Spleen (tissue), 11 donors: ENCODE data around the gene PANK4. TPM values are rescaled to one million over a fixed set of nuclear protein-coding genes. Genes with fewer than 3 reads are reported as not detected.
A peak's percentile ranks its signal among the peaks of the same experiment; 100 is the strongest.

ENCODE experiments used
- DNase-seq: peaks from one replicate; pipeline ENCODE4 v3.0.0-alpha.2; 2020
- H3K27ac ChIP-seq, 8 donors: fragments of 200-600 bp; sonication (generic) in 7 of 8; 1 replicate in 4 of 8; 2 replicates in 4 of 8; pipeline versions ENCODE4 v1.5.0 to v1.8.0; 2016 to 2021; ENCODE audit warnings: inconsistent platforms in 4 of 8, mild to moderate bottlenecking in 4 of 8, moderate library complexity in 1 of 8
- H3K27me3 ChIP-seq, 7 donors: fragments of 200-600 bp; sonication (generic) in 6 of 7; replicated peaks in 1 of 7; 1 replicate in 4 of 7; 2 replicates in 3 of 7; pipeline versions ENCODE4 v1.5.0 to v1.8.0; 2016 to 2021; ENCODE audit warnings: inconsistent platforms in 3 of 7, mild to moderate bottlenecking in 1 of 7
- H3K36me3 ChIP-seq, 6 donors: fragments of 200-600 bp; sonication (generic) in 5 of 6; 1 replicate in 4 of 6; 2 replicates in 2 of 6; pipeline versions ENCODE4 v1.5.0 to v1.8.0; 2016 to 2021; ENCODE audit warnings: inconsistent platforms in 2 of 6
- H3K4me1 ChIP-seq, 6 donors: fragments of 200-600 bp; sonication (generic) in 5 of 6; 1 replicate in 3 of 6; 2 replicates in 3 of 6; pipeline versions ENCODE4 v1.5.0 to v1.8.0; 2016 to 2021; ENCODE audit warnings: inconsistent platforms in 3 of 6
- H3K4me3 ChIP-seq, 8 donors: fragments of 200-600 bp; sonication (generic) in 7 of 8; 1 replicate in 4 of 8; 2 replicates in 4 of 8; pipeline versions ENCODE4 v1.5.0 to v1.8.0; 2016 to 2021; ENCODE audit warnings: inconsistent platforms in 4 of 8, mild to moderate bottlenecking in 4 of 8, moderate library complexity in 2 of 8
- H3K9me3 ChIP-seq, 8 donors: fragments of 200-600 bp; sonication (generic) in 7 of 8; 1 replicate in 4 of 8; 2 replicates in 4 of 8; pipeline versions ENCODE4 v1.5.0 to v1.8.0; 2016 to 2021; ENCODE audit warnings: inconsistent platforms in 4 of 8
- POLR2A ChIP-seq, 3 donors: fragments of 450-650 bp; IDR thresholded peaks; one replicate each; pipeline ENCODE4 v1.5.1; 2017; ENCODE audit warnings: antibody characterized with exemption in 3 of 3, mild to moderate bottlenecking in 1 of 3
- POLR2AphosphoS5 ChIP-seq, 3 donors: sonication (generic); formaldehyde crosslinking; IDR thresholded peaks; one replicate each; pipeline ENCODE4 v1.5.1; 2017; ENCODE audit warnings: antibody characterized with exemption in 3 of 3
- WGBS, 5 donors: extraction: QIAGEN DNeasy Blood & Tissue Kit in 3 of 5; methylation state at CpG; one replicate each; pipeline versions ENCODE4 v1.1.5 to v1.1.7; 2013 to 2018; 5-methylcytosine and 5-hydroxymethylcytosine counted together
- intact Hi-C: fragments of 100-400 bp; cut with DNase I; formaldehyde crosslinking; loops from one replicate; pipeline ENCODE4 v1.15.0; 2023; ENCODE audit warnings: low total_unique reads
- polyA plus RNA-seq, 3 donors: library from polyadenylated mRNA; stranded (reverse); fragments of 200-250 nt; gene quantifications; one replicate each; pipeline ENCODE4 v1.2.1, GENCODE V29; 2013
- total RNA-seq, 7 donors: library from RNA; depleted of rRNA in 3 of 7; stranded (reverse); fragments of >200 nt in 3 of 7; fragmentation: NEBNext Ultra II Directional in 4 of 7; extraction: Animal tissue kit (Norgen Biotek cat#: 25700) in 4 of 7; gene quantifications; one replicate each; pipeline versions ENCODE4 v1.1.0 to v1.2.1, GENCODE V29; 2016 to 2021
- TF ChIP-seq, protein P1 (sequence below), 11 experiments: fragments of 200-600 bp in 7 of 11; fragments of 450-650 bp in 4 of 11; sonication (generic) in 4 of 11; IDR thresholded peaks in 8 of 11; conservative IDR thresholded peaks in 3 of 11; 1 replicate in 7 of 11; 2 replicates in 4 of 11; pipeline versions ENCODE4 v1.4.0 to v1.8.0; 2016 to 2021; ENCODE audit warnings: antibody characterized with exemption in 11 of 11, inconsistent platforms in 4 of 11, mild to moderate bottlenecking in 1 of 11
- donor health status: healthy with polysubstance abuse.
- donor health status: DM: no; HTN: no; CAD: no; lungs with moderate emphysema.
- donor health status: DM: no; HTN: no; CAD: no.
- donor health status: Bipolar disorder and iron deficiency.
- donor health status: healthy.
- donor health status: DM: no; HTN: no; CAD: no.
- donor health status: DM: yes; HTN: yes; CAD: no.

The PANK4 gene
- total and polyA plus RNA-seq, 10 donors, result 13.8 to 49.5 (median 42.9) TPM

GRCh38 chr1:2480986-2481364 is 45.4 kb downstream of the PANK4 start:
- DNase-seq, result no peak
- no peaks in the 10 kb centered on the region for H3K36me3 ChIP-seq
- intact Hi-C loops, result no loop called here
- peaks cover 0 to 31% (median 6%) of the 10 kb centered on the region in 6 donors for H3K4me1 ChIP-seq
- H3K4me3 ChIP-seq, result no peak overlapping the region
- H3K27me3 ChIP-seq, result no peaks in the 10 kb centered on the region
- TF ChIP-seq POLR2A (IDR thresholded peaks at IDR 0.05), result no peak
- no peak for TF ChIP-seq POLR2AphosphoS5 (IDR thresholded peaks at IDR 0.05)
- TF ChIP-seq, protein P1, sequence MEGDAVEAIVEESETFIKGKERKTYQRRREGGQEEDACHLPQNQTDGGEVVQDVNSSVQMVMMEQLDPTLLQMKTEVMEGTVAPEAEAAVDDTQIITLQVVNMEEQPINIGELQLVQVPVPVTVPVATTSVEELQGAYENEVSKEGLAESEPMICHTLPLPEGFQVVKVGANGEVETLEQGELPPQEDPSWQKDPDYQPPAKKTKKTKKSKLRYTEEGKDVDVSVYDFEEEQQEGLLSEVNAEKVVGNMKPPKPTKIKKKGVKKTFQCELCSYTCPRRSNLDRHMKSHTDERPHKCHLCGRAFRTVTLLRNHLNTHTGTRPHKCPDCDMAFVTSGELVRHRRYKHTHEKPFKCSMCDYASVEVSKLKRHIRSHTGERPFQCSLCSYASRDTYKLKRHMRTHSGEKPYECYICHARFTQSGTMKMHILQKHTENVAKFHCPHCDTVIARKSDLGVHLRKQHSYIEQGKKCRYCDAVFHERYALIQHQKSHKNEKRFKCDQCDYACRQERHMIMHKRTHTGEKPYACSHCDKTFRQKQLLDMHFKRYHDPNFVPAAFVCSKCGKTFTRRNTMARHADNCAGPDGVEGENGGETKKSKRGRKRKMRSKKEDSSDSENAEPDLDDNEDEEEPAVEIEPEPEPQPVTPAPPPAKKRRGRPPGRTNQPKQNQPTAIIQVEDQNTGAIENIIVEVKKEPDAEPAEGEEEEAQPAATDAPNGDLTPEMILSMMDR (IDR thresholded peaks at IDR 0.05 in 8 of 11, conservative IDR thresholded peaks at IDR 0.05 in 3 of 11), result no peak
- H3K27ac ChIP-seq, result peak overlapping the region in 1 of 8 donors; percentile 37
- H3K9me3 ChIP-seq, result no peaks in the 10 kb centered on the region
- WGBS, 5 donors, result 75 to 91% (median 86%) methylated on average over 6 to 12 of the region's 12 CpGs

DNA sequence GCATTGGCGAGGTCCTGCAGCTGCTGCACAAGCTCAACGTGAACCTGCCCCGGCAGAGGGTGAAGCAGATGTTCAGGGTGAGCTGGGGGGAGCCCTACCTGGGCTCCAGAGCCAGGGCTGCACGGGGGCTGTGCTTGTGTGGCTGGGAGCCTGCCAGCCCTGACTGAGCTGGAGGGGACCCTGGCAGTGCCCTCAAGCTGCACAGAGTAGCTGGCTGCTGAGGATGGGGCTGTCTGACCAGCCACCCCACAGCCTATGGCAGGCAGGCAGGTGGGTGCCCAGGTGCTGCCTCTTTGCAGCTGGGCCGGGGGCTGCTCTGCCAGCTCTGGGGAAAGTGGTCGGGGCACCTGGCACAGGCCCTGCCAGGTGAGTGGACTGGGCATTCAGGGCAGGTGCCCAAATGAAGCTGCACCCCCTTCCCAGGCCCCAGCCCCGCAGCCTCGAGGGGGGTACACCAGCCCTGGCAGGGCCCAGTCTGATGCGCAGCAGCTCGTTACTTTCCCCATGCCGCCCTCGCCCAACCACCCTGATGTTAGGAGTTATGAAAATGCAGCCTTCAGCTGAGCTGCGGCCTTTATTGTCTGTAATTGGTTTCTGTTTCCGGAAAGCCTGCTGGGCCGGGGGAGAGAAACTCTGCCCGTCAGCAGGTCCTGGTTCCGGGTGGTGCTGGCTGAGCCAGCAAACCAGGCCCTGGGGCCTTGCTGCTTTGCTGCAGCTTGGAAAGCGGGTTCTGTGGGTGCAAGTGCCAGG is 46.0 kb downstream of the PANK4 start:
- no peak overlapping the region for H3K4me3 ChIP-seq
- H3K27ac ChIP-seq, result peak overlapping the region in 2 of 8 donors; percentile 4 to 37
- peaks cover 0 to 36% (median 9%) of the 10 kb centered on the region in 6 donors for H3K4me1 ChIP-seq
- H3K27me3 ChIP-seq, result no peaks in the 10 kb centered on the region
- 74 to 83% (median 77%) methylated on average over 8 to 18 of the region's 18 CpGs for WGBS, 5 donors
- no peaks in the 10 kb centered on the region for H3K36me3 ChIP-seq
- DNase-seq, result no peak
- intact Hi-C loops, result no loop called here
- TF ChIP-seq POLR2A (IDR thresholded peaks at IDR 0.05), result no peak
- peak in 1 of 3 donors; percentile 40 for TF ChIP-seq POLR2AphosphoS5 (IDR thresholded peaks at IDR 0.05)
- H3K9me3 ChIP-seq, result no peaks in the 10 kb centered on the region

DNA sequence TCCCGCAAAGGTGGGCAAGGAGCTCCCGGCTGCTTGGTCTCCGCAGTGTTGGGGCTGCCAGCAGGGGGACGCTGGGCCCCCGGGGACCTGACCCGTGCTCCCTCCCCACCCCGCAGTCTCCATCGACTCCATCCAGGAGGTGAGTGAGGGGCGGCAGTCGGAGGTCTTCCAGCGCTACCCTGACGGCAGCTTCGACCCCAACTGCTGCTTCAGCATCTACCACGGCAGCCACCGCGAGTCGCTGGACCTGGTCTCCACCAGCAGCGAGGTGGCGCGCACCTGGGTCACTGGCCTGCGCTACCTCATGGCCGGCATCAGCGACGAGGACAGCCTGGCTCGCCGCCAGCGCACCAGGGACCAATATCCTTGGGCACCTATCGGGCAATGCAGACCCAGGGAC is 46.8 kb downstream of the PANK4 start:
- H3K4me3 ChIP-seq, result no peak overlapping the region
- DNase-seq, result no peak
- H3K27me3 ChIP-seq, result no peaks in the 10 kb centered on the region
- TF ChIP-seq POLR2AphosphoS5 (IDR thresholded peaks at IDR 0.05), result no peak
- TF ChIP-seq POLR2A (IDR thresholded peaks at IDR 0.05), result no peak
- TF ChIP-seq, protein P1 (IDR thresholded peaks at IDR 0.05 in 8 of 11, conservative IDR thresholded peaks at IDR 0.05 in 3 of 11), result no peak
- no peaks in the 10 kb centered on the region for H3K36me3 ChIP-seq
- H3K4me1 ChIP-seq, result peaks cover 0 to 44% (median 11%) of the 10 kb centered on the region in 6 donors
- WGBS, 5 donors, result 82 to 95% (median 87%) methylated on average over 3 to 28 of the region's 28 CpGs
- no peaks in the 10 kb centered on the region for H3K9me3 ChIP-seq
- H3K27ac ChIP-seq, result peak overlapping the region in 1 of 8 donors; percentile 37
- intact Hi-C loops, result no loop called here

GRCh38 chr1:2479186-2479585 is 47.2 kb downstream of the PANK4 start:
- intact Hi-C loops, result no loop called here
- H3K27ac ChIP-seq, result no peak overlapping the region
- no peaks in the 10 kb centered on the region for H3K36me3 ChIP-seq
- H3K9me3 ChIP-seq, result no peaks in the 10 kb centered on the region
- WGBS, 5 donors, result 65 to 79% (median 77%) methylated on average over 19 to 20 of the region's 20 CpGs
- DNase-seq, result no peak
- TF ChIP-seq POLR2A (IDR thresholded peaks at IDR 0.05) (no peak), POLR2AphosphoS5 (IDR thresholded peaks at IDR 0.05) (no peak)
- TF ChIP-seq, protein P1 (IDR thresholded peaks at IDR 0.05 in 8 of 11, conservative IDR thresholded peaks at IDR 0.05 in 3 of 11), result no peak
- no peaks in the 10 kb centered on the region for H3K27me3 ChIP-seq
- peaks cover 0 to 49% (median 13%) of the 10 kb centered on the region in 6 donors for H3K4me1 ChIP-seq
- no peak overlapping the region for H3K4me3 ChIP-seq
